Endometrium (tissue), 2 donors: Measurements from ENCODE around the gene NUMB.
"Not testable (repeated sequence)": the region's sequence is repeated elsewhere in the genome, so short reads cannot be mapped to it uniquely, and the experiment has no call there.

Source experiments
- FAIRE-seq: peaks from 2 replicates; lab custom pipeline; 2012; peaks lifted over from hg19 to GRCh38; lab: Jason Lieb, UNC
- donor health status: control.
- donor health status: control.

Gene NUMB

GRCh38 chr14:73422515-73422914, 35.8 kb downstream of the NUMB start:
- no peak for FAIRE-seq

DNA sequence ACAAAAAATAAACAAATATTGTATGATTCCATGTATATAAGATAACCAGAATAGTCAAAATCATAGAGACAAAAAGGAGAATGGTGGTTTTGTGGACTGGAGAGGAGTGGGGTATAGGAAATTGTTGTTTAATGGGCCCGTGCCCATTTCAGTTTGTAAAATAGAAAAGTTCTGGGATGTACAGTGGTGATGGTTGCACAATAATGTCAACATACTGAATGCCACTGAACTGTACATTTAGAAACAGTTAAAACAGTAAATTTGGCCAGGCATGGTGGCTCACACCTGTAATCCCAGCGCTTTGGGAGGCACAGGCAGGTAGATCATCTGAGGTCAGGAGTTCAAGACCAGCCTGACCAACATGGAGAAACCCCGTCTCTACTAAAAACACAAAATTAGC, 40.1 kb downstream of the NUMB start:
- FAIRE-seq: no peak

- FAIRE-seq: not testable (repeated sequence)
These were observed 52.1 kb downstream of the NUMB start for GRCh38 chr14:73406248-73406647.

- FAIRE-seq: no peak
These were observed 55.1 kb downstream of the NUMB start for GRCh38 chr14:73403181-73403752.

DNA sequence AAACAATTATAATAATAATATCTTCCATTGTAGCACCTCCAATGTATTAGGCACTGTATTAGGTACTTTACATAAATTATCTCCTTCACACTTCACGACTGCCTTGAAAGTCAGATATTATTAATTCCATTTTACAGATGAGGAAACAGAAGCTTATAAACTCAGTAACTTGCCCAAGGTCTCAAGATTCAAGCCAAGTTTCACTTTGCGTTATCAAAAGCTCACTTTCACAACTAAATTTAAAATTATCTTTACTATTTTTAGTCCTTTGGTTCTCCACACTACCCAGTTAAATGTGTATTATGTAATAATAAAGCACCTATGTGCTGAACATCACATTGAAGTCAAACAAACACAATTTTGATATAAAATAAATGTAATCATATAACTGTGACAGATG, 55.8 kb downstream of the NUMB start:
- FAIRE-seq: no peak

DNA sequence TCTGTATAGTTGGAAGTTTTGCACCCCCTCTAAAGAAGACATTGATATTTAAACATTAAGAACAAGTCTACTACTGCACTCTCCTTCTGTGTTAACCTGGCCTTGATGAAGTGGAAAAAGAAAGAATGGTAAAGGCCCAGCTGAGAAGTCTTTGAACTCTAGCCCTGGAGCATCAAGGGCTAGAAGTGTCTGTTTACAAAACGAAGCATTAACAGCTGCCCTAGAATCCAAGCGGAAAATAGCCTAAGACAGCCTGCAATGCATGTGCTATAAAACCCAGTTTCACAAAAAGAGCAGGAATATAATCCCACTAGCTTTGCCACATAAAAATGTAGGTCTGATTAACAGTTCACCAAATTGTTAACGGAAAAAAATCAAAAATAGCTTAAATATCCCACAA, 60.5 kb downstream of the NUMB start:
- FAIRE-seq: no peak

DNA sequence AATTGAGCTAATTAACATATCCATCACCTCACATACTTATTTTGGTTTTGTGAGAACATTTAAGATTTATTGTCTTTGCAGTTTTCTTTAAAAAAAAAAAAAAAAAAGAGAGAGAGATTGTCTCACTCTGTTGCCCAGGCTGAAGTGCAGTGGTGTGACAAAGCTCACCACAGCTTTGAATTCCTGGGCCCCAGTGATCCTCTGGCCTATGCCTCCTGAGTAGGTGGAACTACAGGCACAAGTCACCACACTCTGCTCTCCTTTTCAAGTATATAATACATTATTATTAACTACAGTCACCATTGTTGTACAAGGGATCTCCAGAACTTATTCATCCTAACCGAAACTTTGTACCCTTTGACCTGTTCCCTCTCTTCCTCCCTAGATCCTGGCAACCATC, 64.0 kb downstream of the NUMB start:
- FAIRE-seq: no peak

DNA sequence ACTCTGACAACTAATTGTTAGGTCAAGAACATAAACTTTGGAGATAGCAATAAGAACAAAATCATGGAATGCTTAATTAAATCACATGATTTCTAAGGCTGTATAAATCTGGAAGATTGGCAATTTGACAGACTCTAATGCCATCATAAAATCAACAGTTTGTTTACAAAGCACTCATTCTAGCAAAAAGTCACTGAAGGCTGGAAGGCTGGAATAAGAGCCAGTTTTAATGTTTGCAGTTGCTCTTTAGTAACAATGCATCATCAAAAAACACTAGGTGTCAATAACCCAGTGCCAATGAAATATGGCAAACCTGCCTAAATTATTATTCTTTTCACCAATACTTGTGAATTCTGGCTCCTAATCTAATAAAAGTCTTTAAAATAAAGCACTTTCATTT, 65.0 kb downstream of the NUMB start:
- no peak for FAIRE-seq

- no peak for FAIRE-seq
These were observed 65.8 kb downstream of the NUMB start for GRCh38 chr14:73392329-73393257.

- not testable (repeated sequence) for FAIRE-seq
These were observed 70.5 kb downstream of the NUMB start for GRCh38 chr14:73387860-73388259.

DNA sequence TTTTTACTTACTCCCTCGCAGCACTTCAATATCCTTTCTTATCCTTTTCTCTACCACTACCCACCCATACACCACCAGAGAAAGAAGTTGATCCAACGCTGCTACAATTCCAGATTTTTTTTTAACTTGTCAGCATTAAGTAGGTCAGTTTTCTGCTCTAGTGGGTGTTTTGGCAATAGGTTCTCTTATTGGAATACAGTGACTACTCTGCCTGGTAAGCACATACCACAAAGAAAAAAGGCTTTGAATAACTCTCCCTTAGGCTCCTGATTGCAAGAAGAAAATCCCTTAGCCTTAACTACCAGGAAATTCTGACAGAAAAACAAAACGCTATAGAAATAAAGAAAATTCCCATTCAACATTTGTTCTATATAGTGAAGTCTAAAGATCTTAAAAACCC, 72.0 kb downstream of the NUMB start:
- FAIRE-seq: no peak

DNA sequence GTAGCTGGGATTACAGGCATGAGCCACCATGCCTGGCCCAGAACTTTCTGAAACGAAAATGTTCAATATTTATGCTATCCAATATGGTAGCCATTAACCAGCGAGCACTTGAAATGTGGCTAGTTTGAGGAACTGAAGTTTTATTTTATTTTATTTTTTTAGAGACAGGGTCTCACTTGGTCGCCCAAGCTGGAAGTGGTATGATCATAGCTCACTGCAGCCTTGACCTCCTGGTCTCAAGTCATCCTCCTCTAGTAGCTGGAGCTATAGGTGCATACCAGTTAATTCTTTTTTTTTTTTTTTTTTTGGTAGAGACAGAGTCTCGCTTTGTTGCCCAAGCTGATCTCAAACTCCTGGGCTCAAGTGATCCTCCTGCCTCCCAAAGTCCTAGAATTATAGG, 73.3 kb downstream of the NUMB start:
- not testable (repeated sequence) for FAIRE-seq

DNA sequence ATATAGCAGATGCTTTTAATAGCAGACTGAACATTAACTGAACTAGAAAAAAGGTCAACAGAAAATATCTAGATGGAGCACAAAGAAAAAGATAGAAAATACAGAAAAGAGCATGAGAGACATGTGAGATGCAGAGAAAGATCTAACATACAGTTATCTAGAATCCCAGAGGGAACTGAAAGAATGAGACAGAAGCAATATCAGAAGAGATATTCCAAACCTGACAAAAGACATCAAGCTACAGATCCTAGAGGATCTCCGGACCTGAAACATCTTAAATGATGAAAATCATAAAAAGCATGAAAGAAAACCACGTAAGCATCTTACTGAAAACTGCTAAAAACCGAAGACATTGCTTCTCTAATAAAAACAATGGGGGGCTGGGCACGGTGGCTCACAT, 75.0 kb downstream of the NUMB start:
- FAIRE-seq: no peak

- FAIRE-seq: no peak
These were observed 76.8 kb downstream of the NUMB start for GRCh38 chr14:73381380-73382013.

GRCh38 chr14:73376585-73376984, 81.8 kb downstream of the NUMB start:
- FAIRE-seq: no peak

- no peak for FAIRE-seq
These were observed 82.5 kb downstream of the NUMB start for GRCh38 chr14:73375861-73376260.

DNA sequence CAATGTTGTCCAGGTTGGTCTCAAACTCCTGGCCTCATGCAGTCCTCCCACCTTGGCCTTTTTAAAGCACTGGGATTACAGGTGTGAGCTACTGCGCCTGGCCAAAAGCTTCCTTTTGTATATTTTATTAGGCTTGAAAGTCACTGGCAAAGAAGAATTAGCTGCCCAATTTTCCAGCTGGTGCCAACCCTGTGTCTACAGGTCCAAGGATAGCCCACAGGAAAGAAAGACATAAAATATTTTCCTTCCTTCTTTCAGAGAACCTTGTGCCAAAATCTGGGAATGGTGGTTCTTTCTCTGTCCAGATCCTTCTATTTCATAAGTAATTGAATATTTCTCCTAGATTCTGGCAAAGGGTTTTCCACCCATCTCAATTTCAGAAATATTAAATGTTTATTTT, 84.1 kb downstream of the NUMB start:
- no peak for FAIRE-seq

- FAIRE-seq: peak; percentile 8
These were observed 85.8 kb downstream of the NUMB start for GRCh38 chr14:73372529-73372928.

- FAIRE-seq: no peak
These were observed 87.8 kb downstream of the NUMB start for GRCh38 chr14:73370561-73370960.

GRCh38 chr14:73369428-73369827, 88.9 kb downstream of the NUMB start:
- no peak for FAIRE-seq

- FAIRE-seq: no peak
These were observed 89.7 kb downstream of the NUMB start for GRCh38 chr14:73368616-73369015.

DNA sequence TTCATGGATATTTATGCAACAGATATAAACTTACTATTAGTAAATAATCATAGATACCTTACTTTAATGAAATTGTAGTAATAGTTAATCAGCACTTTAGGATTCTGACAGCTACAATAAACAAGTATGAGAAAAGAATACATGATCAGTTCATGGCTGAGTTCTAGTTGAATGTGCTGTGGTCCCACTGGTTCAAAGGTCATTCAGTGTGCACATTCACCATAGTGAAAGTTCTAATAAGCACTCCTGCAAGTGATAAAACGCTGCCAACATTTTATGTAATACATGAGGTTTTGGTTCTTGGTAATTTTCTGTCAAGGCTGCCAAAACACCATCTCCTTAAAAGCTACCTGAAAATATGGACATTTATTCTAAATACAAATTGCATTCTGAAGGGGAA, 92.6 kb downstream of the NUMB start:
- no peak for FAIRE-seq

DNA sequence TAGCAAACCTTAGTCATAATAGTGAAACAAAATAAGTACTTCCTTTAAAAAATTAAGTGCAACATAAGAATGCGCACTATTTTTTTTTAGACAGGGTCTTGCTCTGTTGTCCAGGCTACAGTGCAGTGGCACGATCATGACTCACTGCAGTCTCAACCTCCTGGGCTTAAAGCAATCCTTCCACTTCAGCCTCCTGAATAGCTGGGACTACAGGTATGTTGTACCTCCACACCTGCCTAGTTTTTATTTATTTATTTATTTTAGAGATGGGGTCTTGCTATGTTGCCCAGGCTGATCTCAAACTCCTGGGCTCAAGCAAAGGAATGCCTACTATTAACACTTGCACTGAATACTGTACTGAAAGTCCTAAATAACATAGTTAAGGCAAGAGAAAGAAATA, 93.8 kb downstream of the NUMB start:
- FAIRE-seq: no peak
